ENCODE results near the gene NOL6. TPM values are rescaled to one million over a fixed set of nuclear protein-coding genes. Genes with fewer than 3 reads are reported as not detected.

The NOL6 gene
- total RNA-seq, 1 experiment from 2014 or later: 48.5 TPM

GRCh38 chr9:33447799-33448553, 25.7 kb downstream of the NOL6 start:
- Mint-ChIP-seq H3K36me3 (no peaks in the 10 kb centered on the region), H3K27me3 (ENCODE audit: low read depth) (peaks cover 28% of the 10 kb centered on the region), H3K27ac (no peak overlapping the region), H3K4me3 (peak overlapping the region; percentile 72), H3K9me3 (no peaks in the 10 kb centered on the region), H3K4me1 (peaks cover 41% of the 10 kb centered on the region)
- ChIA-PET CTCF (interaction anchor here (0.6 to 3.4 kb wide), 20 partner anchors 10 to 290 kb away, joined by 3 to 44 read pairs (median 5); partner anchors contain the start of genes NFX1 and NOL6), POLR2A (interaction anchor here (1.3 to 1.8 kb wide), 2 partner anchors 73 to 76 kb away, joined by 5 read pairs; partner anchors contain the start of gene ANKRD18B)
- DNase-seq (ENCODE audit: low spot score) (no peak), ATAC-seq (no peak)
- no peak for TF ChIP-seq ZMAT4 (CRISPR knock-in tag; IDR thresholded peaks at IDR 0.05)
- no peak for TF ChIP-seq NFATC4 (CRISPR knock-in tag; IDR thresholded peaks at IDR 0.05)
- no peak for TF ChIP-seq ZNF512 (CRISPR knock-in tag; IDR thresholded peaks at IDR 0.05; ENCODE audit: borderline replicate concordance)
- no peak for TF ChIP-seq MXD4 (CRISPR knock-in tag; IDR thresholded peaks at IDR 0.05; ENCODE audit: borderline replicate concordance)
- TF ChIP-seq TEAD4 (CRISPR knock-in tag; IDR thresholded peaks at IDR 0.05): no peak
- no peak for TF ChIP-seq ZNF281 (CRISPR knock-in tag; IDR thresholded peaks at IDR 0.05)
- TF ChIP-seq ESRRA (CRISPR knock-in tag; IDR thresholded peaks at IDR 0.05; ENCODE audit: borderline replicate concordance): no peak
- TF ChIP-seq SMAD3 (CRISPR knock-in tag; IDR thresholded peaks at IDR 0.05; ENCODE audit: borderline replicate concordance): no peak
- TF ChIP-seq ZNF396 (CRISPR knock-in tag; IDR thresholded peaks at IDR 0.05; ENCODE audit: borderline replicate concordance): no peak
- TF ChIP-seq CBFB (CRISPR knock-in tag; IDR thresholded peaks at IDR 0.05; ENCODE audit: low read depth): no peak
- TF ChIP-seq PREB (CRISPR knock-in tag; IDR thresholded peaks at IDR 0.05; ENCODE audit: borderline replicate concordance): no peak
- no peak for TF ChIP-seq USF1 (CRISPR knock-in tag; IDR thresholded peaks at IDR 0.05)
- no peak for TF ChIP-seq FOXP4 (CRISPR knock-in tag; IDR thresholded peaks at IDR 0.05)
- no peak for TF ChIP-seq SP1 (CRISPR knock-in tag; conservative IDR thresholded peaks at IDR 0.05)
- TF ChIP-seq ZNF416 (CRISPR knock-in tag; IDR thresholded peaks at IDR 0.05): no peak
- no peak for TF ChIP-seq MAX (CRISPR knock-in tag; IDR thresholded peaks at IDR 0.05)
- TF ChIP-seq ELF4 (CRISPR knock-in tag; IDR thresholded peaks at IDR 0.05; ENCODE audit: low read depth): no peak
- TF ChIP-seq NR3C1 (CRISPR knock-in tag; conservative IDR thresholded peaks at IDR 0.05; ENCODE audit: low read depth): no peak
- TF ChIP-seq IRF2 (CRISPR knock-in tag; IDR thresholded peaks at IDR 0.05; ENCODE audit: borderline replicate concordance, low read depth): no peak

Data from WTC11 (cell line).